ENCODE measurements around the gene FOS. TPM values are rescaled to one million over a fixed set of nuclear protein-coding genes. Genes with fewer than 3 reads are reported as not detected.

Gene FOS
- total and polyA plus RNA-seq, 12 donors: 9.3 to 173 (median 53.2) TPM

DNA sequence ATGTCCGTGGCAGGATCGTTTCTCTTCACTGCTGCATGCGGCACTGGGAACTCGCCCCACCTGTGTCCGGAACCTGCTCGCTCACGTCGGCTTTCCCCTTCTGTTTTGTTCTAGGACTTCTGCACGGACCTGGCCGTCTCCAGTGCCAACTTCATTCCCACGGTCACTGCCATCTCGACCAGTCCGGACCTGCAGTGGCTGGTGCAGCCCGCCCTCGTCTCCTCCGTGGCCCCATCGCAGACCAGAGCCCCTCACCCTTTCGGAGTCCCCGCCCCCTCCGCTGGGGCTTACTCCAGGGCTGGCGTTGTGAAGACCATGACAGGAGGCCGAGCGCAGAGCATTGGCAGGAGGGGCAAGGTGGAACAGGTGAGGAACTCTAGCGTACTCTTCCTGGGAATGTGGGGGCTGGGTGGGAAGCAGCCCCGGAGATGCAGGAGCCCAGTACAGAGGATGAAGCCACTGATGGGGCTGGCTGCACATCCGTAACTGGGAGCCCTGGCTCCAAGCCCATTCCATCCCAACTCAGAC lies 1.2 kb downstream of the FOS start:
- ATAC-seq (no peak), DNase-seq (no peak)
- Histone ChIP-seq H3K9me3 (no peaks in the 10 kb centered on the region), H3K4me3 (peak overlapping the region; percentile 70 to 91 (median 82)), H3K36me3 (peaks cover 0 to 30% (median 12%) of the 10 kb centered on the region in 9 donors), H3K4me1 (peaks cover 3 to 76% (median 35%) of the 10 kb centered on the region in 9 donors), H3K27ac (peak overlapping the region in 7 of 10 donors; percentile 97 to 100 (median 100)), H3K27me3 (no peaks in the 10 kb centered on the region)
- intact Hi-C loops (cut with DNase I): loop anchor here in 4 of 10 donors (2.0 to 5.0 kb wide), 3 partner anchors 15 to 133 kb away; partner anchors contain the start of gene TMED10 (in 3 of the 4)
- 16 to 17% methylated on average over 26 of the region's 26 CpGs for WGBS, 2 donors
- TF ChIP-seq, protein P1, sequence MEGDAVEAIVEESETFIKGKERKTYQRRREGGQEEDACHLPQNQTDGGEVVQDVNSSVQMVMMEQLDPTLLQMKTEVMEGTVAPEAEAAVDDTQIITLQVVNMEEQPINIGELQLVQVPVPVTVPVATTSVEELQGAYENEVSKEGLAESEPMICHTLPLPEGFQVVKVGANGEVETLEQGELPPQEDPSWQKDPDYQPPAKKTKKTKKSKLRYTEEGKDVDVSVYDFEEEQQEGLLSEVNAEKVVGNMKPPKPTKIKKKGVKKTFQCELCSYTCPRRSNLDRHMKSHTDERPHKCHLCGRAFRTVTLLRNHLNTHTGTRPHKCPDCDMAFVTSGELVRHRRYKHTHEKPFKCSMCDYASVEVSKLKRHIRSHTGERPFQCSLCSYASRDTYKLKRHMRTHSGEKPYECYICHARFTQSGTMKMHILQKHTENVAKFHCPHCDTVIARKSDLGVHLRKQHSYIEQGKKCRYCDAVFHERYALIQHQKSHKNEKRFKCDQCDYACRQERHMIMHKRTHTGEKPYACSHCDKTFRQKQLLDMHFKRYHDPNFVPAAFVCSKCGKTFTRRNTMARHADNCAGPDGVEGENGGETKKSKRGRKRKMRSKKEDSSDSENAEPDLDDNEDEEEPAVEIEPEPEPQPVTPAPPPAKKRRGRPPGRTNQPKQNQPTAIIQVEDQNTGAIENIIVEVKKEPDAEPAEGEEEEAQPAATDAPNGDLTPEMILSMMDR (IDR thresholded peaks at IDR 0.05): no peak

DNA sequence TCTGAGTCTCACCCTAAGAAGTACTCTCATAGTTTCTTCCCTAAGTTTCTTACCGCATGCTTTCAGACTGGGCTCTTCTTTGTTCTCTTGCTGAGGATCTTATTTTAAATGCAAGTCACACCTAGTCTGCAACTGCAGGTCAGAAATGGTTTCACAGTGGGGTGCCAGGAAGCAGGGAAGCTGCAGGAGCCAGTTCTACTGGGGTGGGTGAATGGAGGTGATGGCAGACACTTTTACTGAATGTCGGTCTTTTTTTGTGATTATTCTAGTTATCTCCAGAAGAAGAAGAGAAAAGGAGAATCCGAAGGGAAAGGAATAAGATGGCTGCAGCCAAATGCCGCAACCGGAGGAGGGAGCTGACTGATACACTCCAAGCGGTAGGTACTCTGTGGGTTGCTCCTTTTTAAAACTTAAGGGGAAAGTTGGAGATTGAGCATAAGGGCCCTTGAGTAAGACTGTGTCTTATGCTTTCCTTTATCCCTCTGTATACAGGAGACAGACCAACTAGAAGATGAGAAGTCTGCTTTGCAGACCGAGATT lies 1.7 kb downstream of the FOS start:
- TF ChIP-seq, protein P1 (IDR thresholded peaks at IDR 0.05): no peak
- H3K27ac ChIP-seq: peak overlapping the region in 4 of 10 donors; percentile 97 to 100 (median 100)
- ATAC-seq (no peak), DNase-seq (no peak)
- H3K4me1 ChIP-seq: peaks cover 3 to 76% (median 35%) of the 10 kb centered on the region in 9 donors
- peaks cover 0 to 30% (median 12%) of the 10 kb centered on the region in 9 donors for H3K36me3 ChIP-seq
- intact Hi-C loops (cut with DNase I): no loop called here
- H3K4me3 ChIP-seq: peak overlapping the region; percentile 70 to 91 (median 82)
- no peaks in the 10 kb centered on the region for H3K9me3 ChIP-seq
- WGBS, 2 donors: 91% methylated on average over 7 of the region's 7 CpGs
- no peaks in the 10 kb centered on the region for H3K27me3 ChIP-seq

DNA sequence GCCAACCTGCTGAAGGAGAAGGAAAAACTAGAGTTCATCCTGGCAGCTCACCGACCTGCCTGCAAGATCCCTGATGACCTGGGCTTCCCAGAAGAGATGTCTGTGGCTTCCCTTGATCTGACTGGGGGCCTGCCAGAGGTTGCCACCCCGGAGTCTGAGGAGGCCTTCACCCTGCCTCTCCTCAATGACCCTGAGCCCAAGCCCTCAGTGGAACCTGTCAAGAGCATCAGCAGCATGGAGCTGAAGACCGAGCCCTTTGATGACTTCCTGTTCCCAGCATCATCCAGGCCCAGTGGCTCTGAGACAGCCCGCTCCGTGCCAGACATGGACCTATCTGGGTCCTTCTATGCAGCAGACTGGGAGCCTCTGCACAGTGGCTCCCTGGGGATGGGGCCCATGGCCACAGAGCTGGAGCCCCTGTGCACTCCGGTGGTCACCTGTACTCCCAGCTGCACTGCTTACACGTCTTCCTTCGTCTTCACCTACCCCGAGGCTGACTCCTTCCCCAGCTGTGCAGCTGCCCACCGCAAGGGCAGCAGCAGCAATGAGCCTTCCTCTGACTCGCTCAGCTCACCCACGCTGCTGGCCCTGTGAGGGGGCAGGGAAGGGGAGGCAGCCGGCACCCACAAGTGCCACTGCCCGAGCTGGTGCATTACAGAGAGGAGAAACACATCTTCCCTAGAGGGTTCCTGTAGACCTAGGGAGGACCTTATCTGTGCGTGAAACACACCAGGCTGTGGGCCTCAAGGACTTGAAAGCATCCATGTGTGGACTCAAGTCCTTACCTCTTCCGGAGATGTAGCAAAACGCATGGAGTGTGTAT lies 2.4 kb downstream of the FOS start:
- Histone ChIP-seq H3K27ac (peak overlapping the region in 3 of 10 donors; percentile 97 to 100 (median 99)), H3K4me3 (peak overlapping the region in 8 of 10 donors; percentile 70 to 91 (median 80)), H3K9me3 (no peaks in the 10 kb centered on the region), H3K27me3 (no peaks in the 10 kb centered on the region), H3K36me3 (peaks cover 0 to 30% (median 12%) of the 10 kb centered on the region in 9 donors), H3K4me1 (peaks cover 3 to 76% (median 33%) of the 10 kb centered on the region in 9 donors)
- ATAC-seq: no peak
- DNase-seq: no peak
- intact Hi-C loops (cut with DNase I): no loop called here
- TF ChIP-seq, protein P1 (IDR thresholded peaks at IDR 0.05): no peak
- WGBS, 2 donors: 90 to 93% methylated on average over 17 of the region's 17 CpGs

GRCh38 chr14:75281654-75282019 lies 3.0 kb downstream of the FOS start:
- Histone ChIP-seq H3K9me3 (no peaks in the 10 kb centered on the region), H3K4me3 (peak overlapping the region in 6 of 10 donors; percentile 70 to 86 (median 80)), H3K27me3 (no peaks in the 10 kb centered on the region), H3K27ac (peak overlapping the region in 1 of 10 donors; percentile 97), H3K4me1 (peaks cover 3 to 76% (median 32%) of the 10 kb centered on the region in 9 donors), H3K36me3 (peaks cover 0 to 30% (median 12%) of the 10 kb centered on the region in 9 donors)
- no peak for ATAC-seq
- TF ChIP-seq, protein P1 (IDR thresholded peaks at IDR 0.05): no peak
- 91 to 96% methylated on average over 1 of the region's 1 CpG for WGBS, 2 donors
- DNase-seq: no peak
- intact Hi-C loops (cut with DNase I): no loop called here

Measured in heart right ventricle (tissue), 16 donors.